HUES48 (cell line): ENCODE measurements around the gene NPFF.

Experiments used
- H3K27ac ChIP-seq: one replicate; pipeline ENCODE4 v1.7.0; 2013; ENCODE audit warnings: low read depth, low read length, inconsistent platforms
- H3K27me3 ChIP-seq: 2 replicates; pipeline ENCODE4 v1.6.1; 2013; ENCODE audit warnings: mild to moderate bottlenecking, low read length; ENCODE audit not compliant: control insufficient read depth, insufficient read depth
- H3K36me3 ChIP-seq: 2 replicates; pipeline ENCODE4 v1.6.1; 2013; ENCODE audit warnings: low read length; ENCODE audit not compliant: control insufficient read depth, insufficient read depth
- H3K4me1 ChIP-seq: 2 replicates; pipeline ENCODE4 v1.6.1; 2013; ENCODE audit warnings: mild to moderate bottlenecking, low read length; ENCODE audit not compliant: control insufficient read depth, insufficient read depth
- H3K4me3 ChIP-seq: 2 replicates; pipeline ENCODE4 v1.5.1; 2013; ENCODE audit warnings: mild to moderate bottlenecking, low read depth, low read length
- H3K9ac ChIP-seq: 2 replicates; pipeline ENCODE4 v1.6.1; 2013; ENCODE audit warnings: mild to moderate bottlenecking, low read depth, low read length, moderate library complexity
- H3K9me3 ChIP-seq: 2 replicates; pipeline ENCODE4 v1.6.1; 2013; ENCODE audit warnings: low read length; ENCODE audit not compliant: control insufficient read depth, insufficient read depth

The NPFF gene

DNA sequence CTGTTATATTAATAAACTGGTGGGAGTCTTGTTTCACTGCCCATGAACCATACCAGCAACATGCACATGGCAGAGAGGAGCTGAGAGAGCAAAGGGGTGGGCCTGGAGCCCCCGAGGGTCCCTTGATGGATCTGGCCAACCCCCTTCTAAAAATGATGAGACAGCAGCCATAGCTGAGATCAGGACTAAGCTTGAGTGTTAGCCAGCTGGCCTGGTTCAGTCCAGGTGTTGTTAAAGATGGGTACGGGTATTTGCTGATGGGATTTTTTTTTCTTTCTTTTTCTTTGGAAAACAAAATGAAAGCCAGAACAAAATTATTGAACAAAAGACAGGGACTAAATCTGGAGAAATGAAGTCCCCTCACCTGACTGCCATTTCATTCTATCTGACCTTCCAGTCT lies 39.4 kb downstream of the NPFF start:
- H3K9ac ChIP-seq: no peak overlapping the region
- no peaks in the 10 kb centered on the region for H3K9me3 ChIP-seq
- no peak overlapping the region for H3K4me3 ChIP-seq
- no peak overlapping the region for H3K27ac ChIP-seq
- peaks cover 17% of the 10 kb centered on the region for H3K4me1 ChIP-seq
- no peaks in the 10 kb centered on the region for H3K27me3 ChIP-seq
- peaks cover 98% of the 10 kb centered on the region for H3K36me3 ChIP-seq

DNA sequence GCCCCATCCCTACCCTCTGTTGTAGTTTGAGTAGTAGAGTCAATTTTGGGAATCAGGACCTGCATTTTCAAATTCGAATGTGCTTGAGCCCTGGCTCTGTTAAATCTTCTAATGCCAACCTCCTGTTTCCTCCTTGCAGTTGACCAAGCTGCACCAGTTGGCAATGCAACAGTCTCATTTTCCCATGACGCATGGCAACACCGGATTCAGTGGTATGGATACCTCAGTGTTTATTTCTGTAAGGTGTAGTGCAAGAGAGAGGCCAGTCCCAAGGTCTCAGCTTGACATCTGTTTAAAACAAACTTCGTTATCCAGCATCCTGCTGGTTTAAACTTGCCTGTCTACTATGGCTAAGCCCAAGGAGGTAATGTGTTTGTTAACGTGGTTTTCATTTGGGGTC lies 40.2 kb downstream of the NPFF start:
- H3K9ac ChIP-seq: no peak overlapping the region
- H3K4me3 ChIP-seq: no peak overlapping the region
- no peaks in the 10 kb centered on the region for H3K9me3 ChIP-seq
- H3K27ac ChIP-seq: no peak overlapping the region
- H3K27me3 ChIP-seq: no peaks in the 10 kb centered on the region
- peaks cover 98% of the 10 kb centered on the region for H3K36me3 ChIP-seq
- peaks cover 24% of the 10 kb centered on the region for H3K4me1 ChIP-seq

DNA sequence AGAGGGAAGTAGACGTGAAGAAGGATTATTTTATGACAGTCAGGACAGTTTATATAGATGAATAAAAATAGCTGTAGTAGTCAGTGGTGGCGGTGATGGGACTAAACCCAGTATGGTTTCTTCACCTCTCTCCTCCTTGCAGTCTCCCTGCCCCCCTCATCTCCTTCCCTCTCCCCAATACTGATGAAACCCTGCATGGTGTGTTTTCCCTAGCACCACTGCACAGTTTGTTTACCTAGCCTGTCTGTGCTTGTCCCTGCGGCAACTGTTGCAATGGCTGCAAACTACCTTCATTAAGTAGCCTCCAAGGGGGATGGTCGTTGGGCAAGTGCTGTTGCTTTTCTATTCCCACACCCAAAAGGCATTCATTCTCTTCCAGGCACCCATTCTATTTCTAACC lies 40.6 kb downstream of the NPFF start:
- Histone ChIP-seq H3K27me3 (no peaks in the 10 kb centered on the region), H3K9me3 (no peaks in the 10 kb centered on the region), H3K4me3 (no peak overlapping the region), H3K4me1 (peaks cover 24% of the 10 kb centered on the region), H3K27ac (no peak overlapping the region), H3K36me3 (peaks cover 98% of the 10 kb centered on the region), H3K9ac (no peak overlapping the region)

DNA sequence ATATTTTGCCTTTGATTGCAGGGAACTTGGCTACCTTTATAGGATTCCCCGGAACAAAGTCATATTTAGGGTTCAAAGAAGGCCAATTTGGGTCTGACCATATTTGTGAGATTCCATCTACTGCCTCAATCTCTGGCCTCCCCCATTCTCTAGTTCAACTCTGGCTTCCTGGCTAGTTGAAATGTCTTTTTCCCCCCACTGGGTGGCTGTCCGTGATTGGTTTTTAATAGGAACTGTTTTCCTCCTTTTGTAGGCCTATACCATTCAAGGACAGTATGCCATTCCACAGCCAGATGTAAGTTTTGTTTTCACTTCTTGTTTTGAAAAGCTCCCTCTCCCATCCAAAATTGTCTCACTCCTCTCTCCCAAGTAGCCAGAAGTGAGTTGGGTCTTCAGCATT lies 41.6 kb downstream of the NPFF start:
- H3K4me1 ChIP-seq: peaks cover 24% of the 10 kb centered on the region
- no peak overlapping the region for H3K9ac ChIP-seq
- no peaks in the 10 kb centered on the region for H3K9me3 ChIP-seq
- peaks cover 99% of the 10 kb centered on the region for H3K36me3 ChIP-seq
- H3K27me3 ChIP-seq: no peaks in the 10 kb centered on the region
- peak overlapping the region; percentile 14 for H3K27ac ChIP-seq
- H3K4me3 ChIP-seq: no peak overlapping the region

DNA sequence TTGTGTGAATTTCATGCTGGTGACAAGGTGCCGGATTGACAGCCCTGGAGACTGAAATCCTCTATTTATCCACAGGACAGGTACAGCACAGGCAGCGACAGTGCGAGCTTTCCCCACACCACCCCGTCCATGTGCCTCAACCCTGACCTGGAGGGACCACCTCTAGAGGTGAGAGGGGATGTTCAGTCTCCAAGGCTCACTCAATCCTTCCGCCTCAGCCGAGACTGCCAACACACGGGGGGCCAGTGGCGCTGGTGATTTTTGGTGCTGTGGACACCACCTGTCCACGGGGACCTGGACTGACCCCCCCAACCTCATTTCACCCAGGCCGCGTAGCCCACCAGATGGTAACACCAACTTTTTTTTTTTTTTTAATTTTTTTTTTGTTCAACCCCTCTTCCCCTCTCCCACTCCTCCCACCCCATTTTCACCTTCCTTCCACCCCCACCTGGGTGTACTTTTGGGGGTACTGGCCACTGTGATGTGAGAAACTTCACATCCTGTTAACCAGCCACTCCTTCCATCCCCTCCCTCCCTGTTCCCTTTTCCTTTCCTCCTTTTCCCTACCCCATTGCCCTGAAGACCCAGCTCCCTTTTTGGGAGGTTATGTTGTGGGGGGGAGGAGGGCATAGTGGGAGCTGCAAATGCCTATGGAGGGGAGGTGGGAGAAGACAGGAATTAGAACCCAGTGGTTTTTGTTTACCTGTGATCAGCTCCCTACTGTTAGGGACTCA lies 42.4 kb downstream of the NPFF start:
- peak overlapping the region; percentile 23 for H3K27ac ChIP-seq

DNA sequence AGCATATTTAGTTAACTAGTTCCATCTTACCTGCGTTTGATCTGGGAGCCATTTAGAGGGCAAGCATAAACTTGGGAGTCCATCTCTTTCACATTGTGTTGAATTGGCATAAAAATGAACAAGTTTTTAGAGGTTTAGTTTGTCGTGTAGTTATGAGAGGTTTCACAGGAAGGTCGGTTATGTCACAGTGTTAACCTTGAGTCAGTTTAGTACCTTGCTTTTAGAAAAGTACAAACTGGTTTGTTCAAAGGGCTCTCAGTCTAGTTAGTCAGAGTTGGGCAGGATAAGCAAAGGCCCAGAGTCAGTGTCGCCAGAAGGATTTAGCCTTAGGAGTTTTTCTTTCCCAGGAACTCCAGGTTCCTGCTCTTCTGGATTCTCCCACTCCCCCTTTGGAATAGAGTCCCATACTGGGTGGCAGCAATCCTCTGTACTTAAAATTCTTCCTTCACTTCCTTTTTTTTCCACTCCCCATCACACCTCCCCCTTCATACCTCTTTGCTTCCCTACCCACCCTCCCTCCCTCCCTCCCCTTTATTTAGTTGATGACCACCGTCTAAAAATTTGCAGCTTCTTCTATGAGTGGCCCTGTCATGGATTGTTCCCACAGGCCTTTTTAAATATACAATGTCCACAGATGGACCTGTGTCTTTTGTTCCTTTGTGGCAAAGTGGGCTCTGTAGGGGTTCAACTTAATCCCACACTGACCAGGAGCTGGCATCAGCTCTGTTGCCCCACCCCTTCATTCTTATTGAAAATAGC lies 43.3 kb downstream of the NPFF start:
- no peaks in the 10 kb centered on the region for H3K9me3 ChIP-seq
- H3K27ac ChIP-seq: peak overlapping the region; percentile 23
- H3K4me1 ChIP-seq: peaks cover 24% of the 10 kb centered on the region
- no peaks in the 10 kb centered on the region for H3K27me3 ChIP-seq
- H3K36me3 ChIP-seq: peaks cover 99% of the 10 kb centered on the region
- no peak overlapping the region for H3K9ac ChIP-seq
- H3K4me3 ChIP-seq: no peak overlapping the region

More for the DNA sequence above, 42.4 kb downstream of the NPFF start:
- H3K36me3 ChIP-seq: peaks cover 99% of the 10 kb centered on the region
- no peaks in the 10 kb centered on the region for H3K27me3 ChIP-seq
- no peak overlapping the region for H3K4me3 ChIP-seq
- no peaks in the 10 kb centered on the region for H3K9me3 ChIP-seq
- H3K4me1 ChIP-seq: peaks cover 24% of the 10 kb centered on the region
- no peak overlapping the region for H3K9ac ChIP-seq

DNA sequence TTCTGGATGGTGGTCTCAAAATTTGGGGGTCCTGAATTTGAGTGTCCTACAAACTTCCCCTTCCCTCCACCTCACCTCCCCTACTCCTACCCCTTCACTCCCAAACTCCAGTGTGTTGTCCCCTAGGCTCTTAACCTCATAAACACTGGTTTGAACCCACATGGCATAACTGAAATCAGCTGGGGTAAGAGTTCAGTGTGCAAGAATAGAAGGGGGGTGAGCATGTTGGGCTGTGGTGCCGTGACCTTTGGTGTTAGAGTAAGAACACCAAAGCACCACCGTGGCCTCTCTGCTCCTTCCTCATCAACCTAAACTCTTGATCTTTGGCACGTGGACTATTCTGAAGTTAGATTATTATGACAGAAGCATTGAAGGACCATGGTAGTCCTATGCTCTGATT lies 44.3 kb downstream of the NPFF start:
- Histone ChIP-seq H3K4me3 (no peak overlapping the region), H3K27ac (no peak overlapping the region), H3K27me3 (no peaks in the 10 kb centered on the region), H3K9me3 (no peaks in the 10 kb centered on the region), H3K36me3 (peaks cover 99% of the 10 kb centered on the region), H3K9ac (no peak overlapping the region), H3K4me1 (peaks cover 24% of the 10 kb centered on the region)

DNA sequence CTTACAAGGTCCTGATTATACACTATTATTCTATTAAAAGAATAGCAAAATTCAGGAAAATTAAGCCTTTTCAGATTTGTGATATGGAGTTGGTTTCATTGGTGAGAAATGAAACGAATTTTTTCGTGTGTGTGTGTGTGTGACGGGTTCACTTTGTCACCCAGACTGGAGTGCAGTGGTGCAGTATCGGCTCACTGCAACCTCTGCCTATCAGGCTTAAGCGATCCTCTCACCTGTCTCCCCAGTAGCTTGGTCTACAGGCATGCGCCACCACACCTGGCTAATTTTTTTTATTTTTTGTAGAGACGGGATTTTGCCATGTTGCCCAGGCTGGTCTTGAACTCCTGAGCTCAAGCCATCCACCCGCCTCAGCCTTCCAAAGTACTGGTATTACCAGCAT lies 45.7 kb downstream of the NPFF start:
- no peak overlapping the region for H3K27ac ChIP-seq
- no peak overlapping the region for H3K9ac ChIP-seq
- no peaks in the 10 kb centered on the region for H3K9me3 ChIP-seq
- peaks cover 24% of the 10 kb centered on the region for H3K4me1 ChIP-seq
- H3K27me3 ChIP-seq: no peaks in the 10 kb centered on the region
- H3K36me3 ChIP-seq: peaks cover 99% of the 10 kb centered on the region
- no peak overlapping the region for H3K4me3 ChIP-seq

DNA sequence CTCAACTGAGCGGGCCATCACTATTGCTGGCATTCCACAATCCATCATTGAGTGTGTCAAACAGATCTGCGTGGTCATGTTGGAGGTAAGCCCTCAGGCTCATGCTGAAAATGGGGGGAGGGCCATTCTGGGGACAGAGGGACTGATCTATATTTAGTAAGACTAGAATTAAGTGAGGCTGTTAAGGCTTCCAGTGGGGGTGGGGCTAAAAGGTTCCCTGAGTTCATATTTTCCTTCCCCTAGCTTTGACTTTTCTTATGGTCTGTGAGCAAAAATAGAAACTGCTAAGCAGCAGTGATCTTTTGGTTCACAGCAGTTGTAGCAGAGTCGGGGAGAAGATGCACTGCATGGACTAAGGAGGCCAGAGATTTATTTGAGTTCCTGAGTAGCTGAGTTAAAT lies 46.2 kb downstream of the NPFF start:
- Histone ChIP-seq H3K36me3 (peaks cover 99% of the 10 kb centered on the region), H3K27me3 (no peaks in the 10 kb centered on the region), H3K4me1 (peaks cover 24% of the 10 kb centered on the region), H3K27ac (no peak overlapping the region), H3K4me3 (no peak overlapping the region), H3K9me3 (no peaks in the 10 kb centered on the region), H3K9ac (no peak overlapping the region)

DNA sequence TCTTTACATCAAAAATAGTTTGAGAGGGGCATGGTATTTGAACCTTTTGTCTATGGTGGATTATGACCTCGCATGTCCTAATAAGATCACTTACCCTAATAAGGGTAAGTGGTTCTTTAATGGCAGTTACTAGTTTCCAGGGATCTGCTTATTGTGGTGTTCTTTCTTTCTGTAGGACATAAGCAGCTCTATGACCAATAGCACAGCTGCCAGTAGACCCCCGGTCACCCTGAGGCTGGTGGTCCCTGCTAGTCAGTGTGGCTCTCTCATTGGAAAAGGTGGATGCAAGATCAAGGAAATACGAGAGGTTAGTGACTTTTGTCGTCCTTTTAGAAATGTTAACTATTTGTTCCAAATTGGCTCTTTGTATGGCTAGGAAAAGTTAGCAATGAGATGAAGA lies 48.2 kb downstream of the NPFF start:
- Histone ChIP-seq H3K9ac (no peak overlapping the region), H3K36me3 (peaks cover 100% of the 10 kb centered on the region), H3K4me3 (no peak overlapping the region), H3K27ac (no peak overlapping the region), H3K4me1 (peaks cover 26% of the 10 kb centered on the region), H3K9me3 (no peaks in the 10 kb centered on the region), H3K27me3 (no peaks in the 10 kb centered on the region)
